NCI-H2196 treated with DMSO at 0.1 percent for 48 hours (cell line): ENCODE measurements around the gene MESP1.
A peak's percentile ranks its signal among the peaks of the same experiment; 100 is the strongest.

Source experiments
- DNase-seq: peaks from one replicate; lab custom pipeline; 2025; ENCODE audit not compliant: unreplicated experiment; lab: John Stamatoyannopoulos, UW

MESP1 gene

GRCh38 chr15:89760303-89761008 is 9.4 kb upstream of the MESP1 start:
- DNase-seq: peak; percentile 20

DNA sequence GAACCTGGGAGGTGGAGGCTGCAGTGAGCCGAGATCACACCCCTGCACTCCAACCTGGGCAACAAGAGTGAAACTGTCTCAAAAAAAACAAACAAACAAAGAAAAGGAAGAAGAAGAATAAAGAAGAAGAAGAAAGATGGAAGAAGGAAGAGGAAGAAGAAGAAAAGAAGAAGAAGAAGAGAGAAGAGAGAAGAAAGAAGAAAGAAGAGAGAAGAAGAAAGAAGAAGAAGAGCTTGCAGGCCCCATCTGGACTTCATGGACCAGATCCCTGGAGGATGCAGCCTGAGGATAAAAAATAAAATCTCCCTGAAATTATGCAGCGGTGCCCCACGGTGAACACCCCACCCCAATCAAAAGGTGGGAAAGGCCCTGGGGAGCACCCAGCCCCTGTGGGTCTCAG is 8.8 kb upstream of the MESP1 start:
- no peak for DNase-seq

GRCh38 chr15:89758981-89759380 is 7.9 kb upstream of the MESP1 start:
- no peak for DNase-seq

DNA sequence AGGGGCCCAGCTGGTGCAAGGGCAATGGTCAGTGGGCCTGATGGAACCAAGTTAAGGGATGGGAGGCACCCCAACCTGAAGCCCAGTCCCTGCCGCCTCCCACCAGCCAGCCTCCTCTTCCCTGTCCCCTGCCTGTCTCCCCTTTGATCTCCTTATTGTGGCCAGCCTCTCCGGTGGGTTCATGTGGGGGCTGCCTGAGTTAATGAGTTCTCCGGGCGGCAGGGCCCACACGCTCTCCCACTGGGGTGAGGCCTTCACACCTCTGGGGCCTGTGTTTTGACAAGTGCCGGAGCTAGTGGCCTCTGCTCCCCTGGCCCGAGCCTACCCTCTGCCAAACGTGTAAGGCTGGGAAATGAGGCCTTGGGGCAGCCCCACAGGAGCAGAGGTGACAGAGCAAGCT is 7.2 kb upstream of the MESP1 start:
- DNase-seq: no peak

DNA sequence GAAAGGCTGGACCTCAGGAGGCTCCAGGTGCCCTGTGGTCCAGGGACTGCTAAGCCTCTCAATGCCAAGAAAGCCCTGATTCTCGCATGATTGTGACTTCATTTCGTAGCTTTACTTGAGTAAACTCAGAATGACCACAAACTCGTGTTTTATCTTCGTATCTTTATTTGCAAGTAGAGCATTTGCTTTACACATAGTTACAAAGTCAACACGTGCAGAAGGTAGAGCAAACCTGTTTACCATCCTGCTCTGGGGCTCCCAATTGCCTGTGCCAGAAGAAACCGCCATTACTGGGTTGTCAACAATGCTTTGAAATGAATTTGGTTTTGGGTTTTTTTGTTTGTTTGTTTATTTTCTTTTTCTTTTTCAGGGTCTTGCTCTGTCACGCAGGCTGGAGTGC is 5.8 kb upstream of the MESP1 start:
- no peak for DNase-seq

- DNase-seq: no peak
These were observed 4.7 kb upstream of the MESP1 start for GRCh38 chr15:89755701-89756100.

DNA sequence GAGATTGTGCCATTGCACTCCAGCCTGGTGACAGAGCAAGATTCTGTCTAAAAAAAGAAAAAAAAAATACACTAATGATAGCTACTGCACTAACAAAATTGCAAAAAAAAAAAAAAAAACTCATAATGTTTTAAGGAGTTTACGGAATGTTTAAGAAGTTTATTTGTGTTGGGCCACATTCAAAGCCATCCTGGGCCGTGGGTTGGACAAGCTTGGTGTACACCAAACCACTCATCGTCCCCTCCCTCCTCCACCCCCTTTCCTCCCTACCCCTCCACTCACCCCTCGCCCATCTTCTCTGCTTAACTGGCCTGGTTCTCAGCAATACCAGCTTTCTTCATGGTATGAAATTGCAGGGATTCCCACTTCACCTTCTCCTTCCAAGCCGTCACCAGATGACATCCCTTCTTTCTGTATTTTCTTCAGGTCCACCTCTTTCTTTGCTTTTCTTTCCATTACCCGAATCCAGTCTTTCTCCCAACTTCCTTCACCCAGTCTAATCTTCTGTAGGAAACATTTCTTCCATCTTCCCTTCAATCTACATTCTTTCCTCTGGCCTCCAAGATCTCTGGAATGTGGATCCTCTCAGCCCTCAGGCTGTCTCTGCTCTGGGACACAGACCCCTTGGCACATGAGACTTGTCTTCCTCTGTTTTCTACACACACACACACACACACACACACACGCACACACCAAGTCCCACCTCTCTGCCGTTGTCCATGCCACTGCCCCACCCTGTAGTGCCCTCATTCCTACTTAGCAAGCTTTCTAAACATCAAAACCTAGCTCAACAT is 3.5 kb upstream of the MESP1 start:
- no peak for DNase-seq

DNA sequence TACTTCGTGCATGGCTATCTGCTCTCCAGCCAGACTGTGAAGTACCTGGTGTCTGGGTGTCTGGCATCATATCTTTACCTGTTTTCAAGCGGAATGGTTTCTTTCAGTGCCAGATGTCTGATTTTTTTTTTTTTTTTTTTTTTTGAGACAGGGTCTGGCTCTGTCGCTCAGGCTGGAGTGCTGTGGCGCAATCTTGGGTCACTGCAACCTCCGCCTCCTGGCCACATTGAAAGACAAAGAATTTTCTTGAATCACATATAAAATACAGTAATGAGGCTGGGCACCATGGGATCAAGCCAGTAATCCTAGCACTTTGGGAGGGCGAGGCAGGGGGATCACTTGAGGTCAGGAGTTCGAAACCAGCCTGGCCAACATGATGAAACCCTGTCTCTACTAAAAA is 2.8 kb upstream of the MESP1 start:
- no peak for DNase-seq

DNA sequence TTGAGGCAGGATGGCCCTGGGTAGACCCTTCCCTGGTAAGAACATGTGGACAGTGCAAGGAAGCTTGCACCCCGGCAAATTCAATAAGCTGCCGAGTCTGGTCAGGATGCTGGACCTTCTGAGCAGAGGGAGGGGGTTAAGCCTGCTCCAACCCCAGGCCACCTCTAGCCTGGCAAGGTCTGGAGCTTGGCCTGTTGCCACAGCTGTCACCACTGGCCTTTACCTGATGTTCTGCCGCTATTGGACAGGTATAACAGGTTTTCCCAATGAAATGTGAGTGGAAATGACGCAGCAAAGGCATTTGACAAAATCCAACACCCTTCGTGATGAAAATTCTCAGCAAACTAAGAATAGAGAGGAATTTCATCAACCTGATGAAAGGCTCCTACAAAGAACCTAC is 699 bp upstream of the MESP1 start:
- no peak for DNase-seq

GRCh38 chr15:89749951-89750559 is 994 bp downstream of the MESP1 start:
- DNase-seq: no peak

GRCh38 chr15:89749526-89749925 is 1.5 kb downstream of the MESP1 start:
- DNase-seq: no peak

DNA sequence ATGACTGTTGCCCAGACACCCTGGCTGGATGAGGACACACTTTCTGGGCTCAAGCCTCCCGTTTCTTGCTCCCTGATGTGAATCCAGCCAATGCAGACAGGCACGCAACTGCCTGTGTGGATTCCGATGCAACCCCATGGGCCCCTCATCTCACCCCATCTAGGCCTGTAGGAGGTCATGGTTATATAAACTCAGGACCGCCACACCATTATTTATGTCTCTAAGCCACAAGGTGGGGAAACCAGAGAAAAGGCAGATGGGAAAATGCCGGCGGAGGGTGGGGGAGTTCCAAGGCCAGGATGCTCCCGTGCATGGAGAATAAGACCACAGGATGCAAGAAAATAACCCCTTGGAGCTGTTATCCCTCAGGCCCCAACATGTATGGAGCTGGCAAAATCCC is 2.0 kb downstream of the MESP1 start:
- DNase-seq: no peak

DNA sequence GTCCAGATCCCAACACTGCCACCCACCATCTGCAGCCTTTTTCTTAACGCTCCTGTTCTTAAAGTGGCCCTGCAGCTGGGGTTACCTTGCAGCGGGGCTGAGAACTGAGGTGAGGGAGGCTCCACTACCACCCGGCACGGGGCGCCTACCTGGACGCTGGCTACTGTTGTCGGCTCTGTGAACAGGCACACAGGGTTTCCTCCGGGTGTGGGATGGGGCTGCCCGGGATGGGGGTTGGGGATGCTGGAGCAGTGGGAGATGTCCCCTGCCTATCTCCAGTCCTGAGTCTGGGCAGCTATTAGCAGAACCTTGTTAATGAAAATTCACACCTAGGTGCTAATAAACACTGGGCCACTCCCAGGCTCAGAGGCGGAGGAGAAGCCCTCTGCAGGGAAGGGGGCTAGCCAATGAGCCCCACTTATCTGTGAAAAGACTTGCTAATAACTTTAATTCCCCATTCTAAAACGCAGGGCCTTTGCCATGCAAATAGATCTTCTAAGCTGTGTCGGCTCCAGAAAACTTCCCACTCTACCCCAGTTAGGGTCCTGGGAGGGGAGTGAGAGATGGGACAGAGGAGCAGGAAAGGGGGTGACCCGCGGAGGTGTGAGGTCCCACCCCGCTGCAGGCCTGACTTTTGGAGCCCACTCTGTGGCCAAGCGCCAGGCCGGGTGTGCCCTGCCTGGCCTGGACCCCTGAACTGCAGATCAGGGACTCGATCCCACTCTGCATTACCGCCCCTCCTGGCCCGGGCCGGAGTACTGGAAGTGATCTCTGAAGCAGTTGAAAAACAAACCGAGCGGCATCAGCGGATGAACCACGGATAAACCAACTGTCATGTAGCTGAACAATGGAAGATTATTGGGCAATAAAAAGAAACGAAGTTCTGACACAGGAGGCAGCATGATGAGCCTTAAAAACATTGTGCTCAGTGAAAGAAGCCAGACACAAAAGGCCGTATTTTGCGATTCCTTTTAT is 3.1 kb downstream of the MESP1 start:
- DNase-seq: no peak

- DNase-seq: no peak
These were observed 4.7 kb downstream of the MESP1 start for GRCh38 chr15:89746386-89746780.

DNA sequence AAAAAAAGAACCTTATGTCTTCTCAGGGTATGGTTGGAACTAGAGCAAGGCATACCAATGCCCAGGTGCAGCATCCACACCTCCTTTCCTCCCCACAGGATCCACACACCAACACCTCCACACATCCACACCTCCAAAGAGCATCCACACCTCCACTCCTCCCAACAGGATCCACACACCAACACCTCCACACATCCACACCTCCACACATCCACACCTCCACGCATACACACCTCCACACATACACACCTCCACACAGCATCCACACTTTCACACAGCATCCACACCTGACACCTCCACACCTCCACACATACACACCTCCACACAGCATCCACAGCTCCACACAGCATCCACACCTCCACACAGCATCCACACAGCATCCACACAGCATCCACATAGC is 5.3 kb downstream of the MESP1 start:
- DNase-seq: no peak

DNA sequence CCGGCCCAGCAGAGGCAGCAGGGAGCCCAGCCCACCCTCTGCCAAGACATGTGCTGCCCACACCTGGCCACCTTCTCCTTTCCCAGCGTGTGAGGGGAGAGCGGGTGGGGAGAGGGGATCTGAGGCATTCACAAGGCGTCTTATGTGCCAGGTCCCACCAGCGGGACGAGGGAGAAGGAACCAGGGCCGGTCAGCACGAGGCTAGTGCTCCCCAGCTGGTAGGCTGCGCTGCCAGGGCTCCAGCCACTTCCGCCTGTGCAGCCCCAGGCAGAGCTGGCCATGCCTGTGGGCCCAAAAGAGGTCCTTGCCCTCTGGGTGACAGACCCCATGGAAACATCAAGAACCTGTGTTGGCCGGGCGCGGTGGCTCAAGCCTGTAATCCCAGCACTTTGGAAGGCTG is 5.9 kb downstream of the MESP1 start:
- no peak for DNase-seq

DNA sequence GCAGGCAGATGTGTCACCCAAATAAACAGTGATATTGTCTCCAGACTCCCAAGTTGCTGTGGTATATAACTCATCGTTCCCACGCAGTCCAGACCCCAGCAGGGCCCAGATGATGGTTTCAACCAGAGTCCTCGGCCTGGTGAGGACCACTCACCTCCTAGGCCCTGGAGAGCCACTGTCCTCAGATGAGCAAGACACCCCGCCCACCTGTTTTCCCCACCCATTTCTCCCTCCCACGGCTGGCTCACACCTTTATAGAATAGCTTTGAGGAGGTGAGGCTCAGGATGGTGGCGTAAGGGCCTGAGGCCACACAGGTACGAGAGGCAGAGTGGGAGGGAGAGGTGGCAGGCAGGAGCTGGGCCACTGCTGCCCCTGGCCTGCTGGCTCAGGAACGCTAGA is 7.5 kb downstream of the MESP1 start:
- DNase-seq: no peak

GRCh38 chr15:89743011-89743410 is 8.0 kb downstream of the MESP1 start:
- DNase-seq: no peak

DNA sequence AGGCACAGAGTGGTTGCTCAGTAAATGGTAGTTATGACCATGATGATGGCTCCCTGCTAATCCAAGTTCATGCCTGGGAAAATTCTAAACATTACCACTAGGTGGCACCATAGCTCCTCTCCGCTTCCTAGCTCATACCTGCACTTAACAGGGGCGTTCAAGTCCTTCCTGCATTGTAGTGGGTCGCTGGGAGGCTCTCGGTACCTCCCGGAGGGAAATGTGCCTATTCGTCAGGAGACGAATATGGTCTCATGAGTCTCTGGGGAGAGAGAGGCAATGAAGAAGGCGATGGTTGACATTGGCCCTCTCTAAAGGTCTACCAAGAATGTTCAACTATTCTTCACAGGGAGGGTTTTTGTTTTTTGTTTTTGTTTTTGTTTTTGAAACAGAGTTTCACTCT is 10.9 kb downstream of the MESP1 start:
- DNase-seq: peak; percentile 18

GRCh38 chr15:89735773-89736172 is 15.3 kb downstream of the MESP1 start:
- no peak for DNase-seq
